OCI-LY7 (cell line): ENCODE results near the gene UBE2G1. TPM values are rescaled to one million over a fixed set of nuclear protein-coding genes. Genes with fewer than 3 reads are reported as not detected.

Experiments
- BruUV-seq: library from RNA; stranded (reverse); fragments of 400-500 nt; replicated peaks from 2 replicates; lab custom pipeline; 2021; lab: Mats Ljungman, UMichigan
- CTCF ChIA-PET: fragments of 300-600 bp; sonication (Branson Sonifier 250); formaldehyde crosslinking; loops from one replicate; lab custom pipeline; 2022; ENCODE audit warnings: antibody characterized with exemption; ENCODE audit not compliant: unreplicated experiment; lab: Charles Lee
- POLR2A ChIA-PET: fragments of 300-600 bp; sonication (Branson Sonifier 250); formaldehyde crosslinking; loops from one replicate; lab custom pipeline; 2022; ENCODE audit warnings: antibody characterized with exemption; lab: Charles Lee
- DNase-seq: peaks from one replicate; pipeline ENCODE4 v3.0.0-alpha.2; 2015; ENCODE audit warnings: low spot score
- H2AFZ ChIP-seq: fragments of 200-600 bp; sonication (generic), shearing (Covaris generic); 2 replicates; pipeline ENCODE4 v1.6.1; 2014; ENCODE audit warnings: mild to moderate bottlenecking, antibody characterized with exemption, low read length, moderate library complexity
- H3K27ac ChIP-seq: fragments of 200-600 bp; sonication (generic); 2 replicates; pipeline ENCODE4 v1.5.1; 2014; ENCODE audit warnings: mixed run types, low read depth, mild to moderate bottlenecking, moderate library complexity, low read length, inconsistent platforms; ENCODE audit not compliant: poor library complexity, severe bottlenecking
- H3K36me3 ChIP-seq: fragments of 200-600 bp; sonication (generic); 2 replicates; pipeline ENCODE4 v1.6.1; 2014; ENCODE audit warnings: mild to moderate bottlenecking, antibody characterized with exemption, low read length, moderate library complexity, mixed read lengths; ENCODE audit not compliant: insufficient read depth
- H3K4me1 ChIP-seq: fragments of 200-600 bp; sonication (generic); 2 replicates; pipeline ENCODE4 v1.5.1; 2014; ENCODE audit warnings: mild to moderate bottlenecking, low read length; ENCODE audit not compliant: insufficient read depth, poor library complexity, severe bottlenecking
- H3K4me2 ChIP-seq: fragments of 200-600 bp; sonication (generic); 2 replicates; pipeline ENCODE4 v1.6.1; 2014; ENCODE audit warnings: mild to moderate bottlenecking, low read length
- H3K4me3 ChIP-seq: fragments of 200-600 bp; sonication (generic); 2 replicates; pipeline ENCODE4 v1.5.1; 2014; ENCODE audit warnings: mild to moderate bottlenecking, low read depth, low read length; ENCODE audit not compliant: poor library complexity, severe bottlenecking
- H3K79me2 ChIP-seq: fragments of 200-600 bp; sonication (generic); 2 replicates; pipeline ENCODE4 v1.6.1; 2016; ENCODE audit warnings: low read depth, mild to moderate bottlenecking, low read length, moderate library complexity, mixed read lengths; ENCODE audit not compliant: insufficient read depth
- H3K9me2 ChIP-seq: fragments of 200-600 bp; sonication (generic); 2 replicates; pipeline ENCODE4 v1.6.1; 2016; ENCODE audit warnings: mild to moderate bottlenecking, low read length, mixed read lengths; ENCODE audit not compliant: insufficient read depth
- H3K9me3 ChIP-seq: fragments of 200-600 bp; sonication (generic); 2 replicates; pipeline ENCODE4 v1.6.1; 2014; ENCODE audit warnings: mild to moderate bottlenecking, mixed run types, low read length, mixed read lengths
- H4K20me1 ChIP-seq: fragments of 200-600 bp; sonication (generic); 2 replicates; pipeline ENCODE4 v1.6.1; 2014; ENCODE audit warnings: mild to moderate bottlenecking, antibody characterized with exemption, low read length, moderate library complexity, mixed read lengths; ENCODE audit not compliant: insufficient read depth
- EZH2phosphoT487 ChIP-seq: fragments of 200-600 bp; sonication (generic); IDR thresholded peaks from 2 replicates; pipeline ENCODE4 v1.6.1; 2018; ENCODE audit warnings: low read depth, borderline replicate concordance, mild to moderate bottlenecking, mixed run types, antibody characterized with exemption, low read length, moderate library complexity, mixed read lengths
- intact Hi-C: fragments of 100-400 bp; cut with micrococcal nuclease; formaldehyde crosslinking; loops from one replicate; pipeline ENCODE4 v1.10.0; 2022; ENCODE audit not compliant: unreplicated experiment
- total RNA-seq, 2 experiments: library from RNA; depleted of rRNA in 1 of 2; stranded (reverse); fragments of >200 nt in 1 of 2; shearing (Covaris generic) in 1 of 2; gene quantifications; 2 replicates each; pipeline ENCODE4 v1.2.3, GENCODE V29; 2014 to 2022
- TF ChIP-seq, protein P1 (sequence below): fragments of 200-600 bp; sonication (generic); conservative IDR thresholded peaks from 2 replicates; pipeline ENCODE4 v1.5.1; 2014; ENCODE audit warnings: mild to moderate bottlenecking, antibody characterized with exemption, low read length, moderate library complexity, mixed read lengths

Gene UBE2G1
- total RNA-seq, 2 experiments from 2014 or later = 115 to 216 TPM

DNA sequence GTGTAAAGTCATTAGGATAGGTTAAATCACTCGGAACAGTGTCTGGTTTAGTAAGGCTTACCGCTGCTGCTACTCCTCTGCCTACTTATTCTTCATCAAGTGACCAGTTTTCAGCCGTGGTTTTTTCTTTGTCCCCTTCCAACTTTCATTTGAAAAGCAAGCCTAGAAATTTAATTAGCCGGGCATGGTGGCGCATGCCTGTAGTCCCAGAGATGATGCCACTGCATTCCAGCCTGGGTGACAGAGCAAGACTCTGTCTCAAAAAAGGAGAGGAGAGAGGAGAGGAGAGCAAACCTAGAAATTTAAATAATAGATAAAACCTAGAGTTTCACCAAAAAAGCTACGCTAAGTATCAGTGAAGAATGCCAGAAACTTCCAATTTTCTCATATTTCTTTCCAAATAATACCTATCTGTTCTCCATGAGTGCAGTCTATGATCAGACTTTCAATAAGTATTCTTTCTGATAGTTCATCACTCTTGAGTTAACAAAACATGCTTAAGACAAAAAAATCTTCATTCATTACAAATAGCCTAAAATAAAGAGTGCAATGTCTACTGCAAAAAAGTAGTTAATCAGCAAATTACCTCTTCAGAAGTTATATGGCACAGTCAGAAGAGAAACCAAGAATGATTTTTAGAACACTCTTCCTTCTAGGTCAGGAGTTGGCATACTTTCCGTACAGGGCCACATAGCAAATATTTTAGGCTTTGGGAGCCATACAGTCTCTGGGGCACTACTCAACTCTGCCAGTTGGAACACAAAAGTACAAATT, 117.8 kb downstream of the UBE2G1 start:
- Histone ChIP-seq H4K20me1 (peaks cover 36% of the 10 kb centered on the region), H3K4me2 (no peak overlapping the region), H3K36me3 (peaks cover 45% of the 10 kb centered on the region; the same call in 1 of the 2 replicates), H3K9me3 (no peaks in the 10 kb centered on the region), H3K79me2 (peaks cover 86% of the 10 kb centered on the region), H3K9me2 (no peaks in the 10 kb centered on the region), H3K27ac (no peak overlapping the region), H3K4me3 (no peak overlapping the region), H2AFZ (no peak overlapping the region), H3K4me1 (peaks cover 4% of the 10 kb centered on the region)
- intact Hi-C loops = no loop called here
- no TSS peak for BruUV-seq
- no peak for DNase-seq
- ChIA-PET POLR2A (interaction anchor here (0.5 to 0.7 kb wide), 2 partner anchors 10 to 15 kb away, joined by 3 to 5 read pairs; no protein-coding TSS in a partner anchor), CTCF (no interaction called here)
- TF ChIP-seq, protein P1, sequence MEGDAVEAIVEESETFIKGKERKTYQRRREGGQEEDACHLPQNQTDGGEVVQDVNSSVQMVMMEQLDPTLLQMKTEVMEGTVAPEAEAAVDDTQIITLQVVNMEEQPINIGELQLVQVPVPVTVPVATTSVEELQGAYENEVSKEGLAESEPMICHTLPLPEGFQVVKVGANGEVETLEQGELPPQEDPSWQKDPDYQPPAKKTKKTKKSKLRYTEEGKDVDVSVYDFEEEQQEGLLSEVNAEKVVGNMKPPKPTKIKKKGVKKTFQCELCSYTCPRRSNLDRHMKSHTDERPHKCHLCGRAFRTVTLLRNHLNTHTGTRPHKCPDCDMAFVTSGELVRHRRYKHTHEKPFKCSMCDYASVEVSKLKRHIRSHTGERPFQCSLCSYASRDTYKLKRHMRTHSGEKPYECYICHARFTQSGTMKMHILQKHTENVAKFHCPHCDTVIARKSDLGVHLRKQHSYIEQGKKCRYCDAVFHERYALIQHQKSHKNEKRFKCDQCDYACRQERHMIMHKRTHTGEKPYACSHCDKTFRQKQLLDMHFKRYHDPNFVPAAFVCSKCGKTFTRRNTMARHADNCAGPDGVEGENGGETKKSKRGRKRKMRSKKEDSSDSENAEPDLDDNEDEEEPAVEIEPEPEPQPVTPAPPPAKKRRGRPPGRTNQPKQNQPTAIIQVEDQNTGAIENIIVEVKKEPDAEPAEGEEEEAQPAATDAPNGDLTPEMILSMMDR = no peak
- no peak for TF ChIP-seq EZH2phosphoT487

DNA sequence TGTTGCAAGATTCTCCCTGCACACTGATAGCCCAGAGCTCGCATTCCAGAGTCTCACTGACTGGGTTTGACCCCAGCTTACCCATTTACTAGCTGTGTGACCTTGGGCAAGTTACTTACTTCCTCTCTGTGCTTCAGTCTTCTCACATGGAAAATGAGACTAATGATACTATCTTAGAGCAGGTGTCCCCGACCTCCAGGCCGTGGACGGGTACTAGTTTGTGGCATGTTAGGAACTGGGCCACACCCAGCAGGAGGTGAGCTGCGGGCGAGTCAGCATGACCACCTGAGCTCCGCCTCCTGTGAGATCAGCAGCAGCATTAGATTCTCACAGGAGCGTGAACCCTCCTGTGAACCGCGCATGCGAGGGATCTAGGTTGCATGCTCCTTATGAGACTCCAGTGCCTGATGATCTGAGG, 118.5 kb downstream of the UBE2G1 start:
- Histone ChIP-seq H3K79me2 (peaks cover 82% of the 10 kb centered on the region), H3K9me2 (no peaks in the 10 kb centered on the region), H3K9me3 (no peaks in the 10 kb centered on the region), H3K27ac (no peak overlapping the region), H2AFZ (no peak overlapping the region), H3K4me1 (peaks cover 4% of the 10 kb centered on the region), H3K4me2 (no peak overlapping the region), H3K4me3 (no peak overlapping the region), H4K20me1 (peaks cover 32% of the 10 kb centered on the region), H3K36me3 (peaks cover 39% of the 10 kb centered on the region; the same call in 1 of the 2 replicates)
- DNase-seq = no peak
- POLR2A ChIA-PET = interaction anchor here (0.5 to 1.7 kb wide), 2 partner anchors 9 to 13 kb away, joined by 4 to 5 read pairs; no protein-coding TSS in a partner anchor
- TF ChIP-seq, protein P1 = no peak
- TF ChIP-seq EZH2phosphoT487 = no peak
- BruUV-seq = no TSS peak
- intact Hi-C loops = no loop called here
- CTCF ChIA-PET = no interaction called here
